ENCODE data around the gene DNAJB6.

Gene DNAJB6

DNA sequence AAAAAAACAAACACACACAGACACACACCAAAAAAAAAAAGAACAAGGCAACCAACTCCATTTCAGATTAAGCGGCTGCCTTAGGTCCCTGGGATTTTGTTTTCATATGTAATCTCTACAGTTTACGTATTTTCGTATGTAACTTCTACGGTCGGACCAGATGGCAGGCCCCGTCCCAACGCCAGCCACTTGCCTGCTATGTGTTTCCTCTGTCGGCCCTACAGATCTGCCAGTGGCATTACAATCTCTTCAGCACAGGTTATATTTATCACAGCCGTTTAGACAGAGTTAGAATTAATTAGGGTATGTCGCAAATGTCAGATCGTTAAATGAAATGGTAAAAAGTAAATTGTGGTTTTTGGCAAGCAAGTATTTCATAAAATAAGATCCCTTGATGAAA, 99.3 kb downstream of the DNAJB6 start:
- Histone ChIP-seq H2AFZ (no peak overlapping the region), H3K9ac (no peak overlapping the region), H3K4me2 (ENCODE audit: low read length) (no peak overlapping the region), H3K9me3 (ENCODE audit: control insufficient read depth, low read length) (no peaks in the 10 kb centered on the region), H3K4me1 (no peaks in the 10 kb centered on the region), H3K27me3 (ENCODE audit: control insufficient read depth, insufficient read depth, low read length) (no peaks in the 10 kb centered on the region), H3K36me3 (ENCODE audit: control insufficient read depth, insufficient read depth, low read length) (no peaks in the 10 kb centered on the region), H3K4me3 (ENCODE audit: low read depth, low read length) (no peak overlapping the region), H3K27ac (no peak overlapping the region), H3K79me2 (no peaks in the 10 kb centered on the region)
- TF ChIP-seq, protein P1, sequence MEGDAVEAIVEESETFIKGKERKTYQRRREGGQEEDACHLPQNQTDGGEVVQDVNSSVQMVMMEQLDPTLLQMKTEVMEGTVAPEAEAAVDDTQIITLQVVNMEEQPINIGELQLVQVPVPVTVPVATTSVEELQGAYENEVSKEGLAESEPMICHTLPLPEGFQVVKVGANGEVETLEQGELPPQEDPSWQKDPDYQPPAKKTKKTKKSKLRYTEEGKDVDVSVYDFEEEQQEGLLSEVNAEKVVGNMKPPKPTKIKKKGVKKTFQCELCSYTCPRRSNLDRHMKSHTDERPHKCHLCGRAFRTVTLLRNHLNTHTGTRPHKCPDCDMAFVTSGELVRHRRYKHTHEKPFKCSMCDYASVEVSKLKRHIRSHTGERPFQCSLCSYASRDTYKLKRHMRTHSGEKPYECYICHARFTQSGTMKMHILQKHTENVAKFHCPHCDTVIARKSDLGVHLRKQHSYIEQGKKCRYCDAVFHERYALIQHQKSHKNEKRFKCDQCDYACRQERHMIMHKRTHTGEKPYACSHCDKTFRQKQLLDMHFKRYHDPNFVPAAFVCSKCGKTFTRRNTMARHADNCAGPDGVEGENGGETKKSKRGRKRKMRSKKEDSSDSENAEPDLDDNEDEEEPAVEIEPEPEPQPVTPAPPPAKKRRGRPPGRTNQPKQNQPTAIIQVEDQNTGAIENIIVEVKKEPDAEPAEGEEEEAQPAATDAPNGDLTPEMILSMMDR (IDR thresholded peaks at IDR 0.05): no peak

DNA sequence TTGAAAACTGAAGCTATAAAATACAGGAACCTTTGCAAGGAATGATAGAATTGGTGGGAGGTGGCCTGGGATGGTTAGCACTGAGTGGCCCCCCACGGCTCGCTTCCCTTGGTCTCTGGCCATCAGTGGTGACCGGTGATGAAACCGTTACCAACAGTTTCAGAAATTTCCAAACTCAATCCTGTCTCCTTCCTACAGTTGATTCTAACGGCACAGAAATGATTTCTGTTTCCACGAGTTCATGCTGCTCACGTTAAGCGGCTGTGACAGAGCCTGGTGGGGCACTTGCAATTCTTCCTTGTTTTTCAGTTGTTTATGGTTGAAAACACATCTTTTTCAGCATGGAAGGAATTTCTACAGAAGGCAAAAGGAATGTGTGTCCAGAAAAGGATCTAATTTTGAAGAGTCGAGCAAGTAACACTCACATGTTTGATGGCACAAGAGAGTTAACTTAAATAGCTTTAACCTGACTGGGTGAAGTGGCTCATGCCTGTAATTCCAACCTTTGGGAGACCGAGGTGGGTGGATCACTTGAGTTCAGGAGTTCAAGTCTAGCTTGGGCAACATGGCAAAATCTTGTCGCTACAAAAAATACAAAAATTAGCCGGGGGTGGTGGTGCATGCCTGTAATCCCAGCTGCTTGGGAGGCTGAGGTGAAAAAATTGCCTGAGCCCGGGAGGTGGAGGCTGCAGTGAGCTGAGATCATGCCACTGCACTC, 100.1 kb downstream of the DNAJB6 start:
- H3K27me3 ChIP-seq (ENCODE audit: control insufficient read depth, insufficient read depth, low read length): no peaks in the 10 kb centered on the region
- H3K9ac ChIP-seq: no peak overlapping the region
- H3K27ac ChIP-seq: no peak overlapping the region
- H3K79me2 ChIP-seq: no peaks in the 10 kb centered on the region
- H2AFZ ChIP-seq: no peak overlapping the region
- no peaks in the 10 kb centered on the region for H3K4me1 ChIP-seq
- no peaks in the 10 kb centered on the region for H3K36me3 ChIP-seq (ENCODE audit: control insufficient read depth, insufficient read depth, low read length)
- no peaks in the 10 kb centered on the region for H3K9me3 ChIP-seq (ENCODE audit: control insufficient read depth, low read length)
- H3K4me2 ChIP-seq (ENCODE audit: low read length): no peak overlapping the region
- TF ChIP-seq, protein P1 (IDR thresholded peaks at IDR 0.05): no peak
- no peak overlapping the region for H3K4me3 ChIP-seq (ENCODE audit: low read depth, low read length)

DNA sequence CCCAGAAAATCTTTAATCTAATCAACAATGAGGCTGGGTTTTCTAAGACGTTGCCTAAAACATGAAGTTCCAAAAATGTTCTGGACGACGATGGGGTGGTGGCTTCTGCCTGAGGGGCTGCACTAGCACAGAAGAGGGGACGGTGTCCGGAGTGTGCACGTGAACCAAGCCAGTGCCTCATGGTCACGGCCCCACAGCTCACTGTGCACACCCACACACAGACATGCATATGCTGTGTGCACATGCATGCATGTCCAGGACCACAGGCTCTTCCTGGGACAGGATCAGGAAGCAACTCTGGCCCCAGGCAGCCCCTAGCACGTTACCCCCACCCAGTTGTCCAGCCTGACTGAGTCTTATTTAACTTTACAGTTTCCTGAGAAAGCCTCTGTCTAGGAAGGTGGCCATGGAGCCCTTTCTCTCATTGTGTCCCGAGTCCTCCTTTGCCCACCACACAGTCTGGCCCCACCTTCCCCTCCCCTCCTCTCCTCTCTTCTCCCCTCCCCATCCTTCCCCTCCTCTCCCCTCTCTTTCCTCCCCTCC, 100.8 kb downstream of the DNAJB6 start:
- H3K4me2 ChIP-seq (ENCODE audit: low read length): no peak overlapping the region
- no peaks in the 10 kb centered on the region for H3K36me3 ChIP-seq (ENCODE audit: control insufficient read depth, insufficient read depth, low read length)
- H3K27ac ChIP-seq: no peak overlapping the region
- H3K9me3 ChIP-seq (ENCODE audit: control insufficient read depth, low read length): no peaks in the 10 kb centered on the region
- no peaks in the 10 kb centered on the region for H3K27me3 ChIP-seq (ENCODE audit: control insufficient read depth, insufficient read depth, low read length)
- no peaks in the 10 kb centered on the region for H3K4me1 ChIP-seq
- no peak overlapping the region for H3K4me3 ChIP-seq (ENCODE audit: low read depth, low read length)
- H3K79me2 ChIP-seq: no peaks in the 10 kb centered on the region
- no peak overlapping the region for H2AFZ ChIP-seq
- TF ChIP-seq, protein P1 (IDR thresholded peaks at IDR 0.05): no peak
- no peak overlapping the region for H3K9ac ChIP-seq

DNA sequence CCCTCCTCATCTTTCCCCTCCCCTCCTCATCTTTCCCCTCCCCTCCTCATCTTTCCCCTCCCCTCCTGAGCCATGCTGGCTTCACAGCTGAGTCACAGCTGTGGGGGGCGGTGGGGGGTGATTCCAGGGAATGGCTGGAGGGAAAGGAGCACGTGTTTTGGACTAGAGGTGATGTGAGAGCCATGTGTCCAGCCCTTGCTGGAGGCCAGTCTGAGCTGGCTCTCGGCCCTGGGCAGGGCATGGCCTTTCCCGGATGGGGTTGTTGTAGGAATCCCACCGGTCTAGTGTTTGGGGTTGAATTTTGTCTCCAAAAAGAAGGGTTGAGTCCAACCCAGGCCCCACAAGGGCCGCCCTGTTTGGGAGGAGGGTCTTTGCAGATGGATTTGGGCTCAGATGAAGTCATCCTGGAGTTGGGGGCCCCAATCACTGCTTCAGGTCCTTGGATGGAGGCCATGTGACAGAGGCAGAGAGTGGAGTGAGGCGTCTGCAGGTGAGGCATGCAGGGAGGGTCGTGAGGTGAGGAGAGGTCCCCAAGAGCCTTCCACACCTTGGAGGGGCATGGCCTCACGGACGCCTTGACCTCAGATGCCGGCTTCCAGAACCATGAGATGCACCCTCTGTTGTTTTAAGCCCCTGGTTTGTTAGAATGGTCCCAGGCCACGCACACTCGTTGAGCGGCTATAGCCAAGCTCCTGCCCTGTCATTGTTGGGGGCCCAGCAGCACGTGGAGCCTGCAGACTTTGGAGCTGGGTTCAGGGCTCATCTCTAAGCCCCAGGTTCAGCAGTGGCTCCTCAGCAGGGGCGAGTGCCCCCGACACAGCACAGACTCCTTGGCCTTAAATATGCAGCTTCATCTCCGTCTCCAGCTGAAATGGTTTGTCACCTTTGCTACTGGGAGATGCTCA, 101.6 kb downstream of the DNAJB6 start:
- no peak overlapping the region for H2AFZ ChIP-seq
- no peaks in the 10 kb centered on the region for H3K4me1 ChIP-seq
- no peak overlapping the region for H3K4me2 ChIP-seq (ENCODE audit: low read length)
- H3K27me3 ChIP-seq (ENCODE audit: control insufficient read depth, insufficient read depth, low read length): no peaks in the 10 kb centered on the region
- no peaks in the 10 kb centered on the region for H3K9me3 ChIP-seq (ENCODE audit: control insufficient read depth, low read length)
- H3K9ac ChIP-seq: no peak overlapping the region
- TF ChIP-seq, protein P1 (IDR thresholded peaks at IDR 0.05): no peak
- no peaks in the 10 kb centered on the region for H3K79me2 ChIP-seq
- H3K4me3 ChIP-seq (ENCODE audit: low read depth, low read length): no peak overlapping the region
- no peaks in the 10 kb centered on the region for H3K36me3 ChIP-seq (ENCODE audit: control insufficient read depth, insufficient read depth, low read length)
- H3K27ac ChIP-seq: no peak overlapping the region

Measured in parathyroid adenoma (tissue), 2 donors.